ENCODE results near the gene PKHD1. TPM values are rescaled to one million over a fixed set of nuclear protein-coding genes. Genes with fewer than 3 reads are reported as not detected.

PKHD1 gene
- polyA plus RNA-seq, 1 donor = 27.5 TPM

- DNase-seq = no peak
Measured at GRCh38 chr6:52108128-52108527, 20.7 kb upstream of the PKHD1 start.

- no peak for DNase-seq
Measured at GRCh38 chr6:52106994-52107393, 19.6 kb upstream of the PKHD1 start.

GRCh38 chr6:52104979-52105378, 17.6 kb upstream of the PKHD1 start:
- no peak for DNase-seq

DNA sequence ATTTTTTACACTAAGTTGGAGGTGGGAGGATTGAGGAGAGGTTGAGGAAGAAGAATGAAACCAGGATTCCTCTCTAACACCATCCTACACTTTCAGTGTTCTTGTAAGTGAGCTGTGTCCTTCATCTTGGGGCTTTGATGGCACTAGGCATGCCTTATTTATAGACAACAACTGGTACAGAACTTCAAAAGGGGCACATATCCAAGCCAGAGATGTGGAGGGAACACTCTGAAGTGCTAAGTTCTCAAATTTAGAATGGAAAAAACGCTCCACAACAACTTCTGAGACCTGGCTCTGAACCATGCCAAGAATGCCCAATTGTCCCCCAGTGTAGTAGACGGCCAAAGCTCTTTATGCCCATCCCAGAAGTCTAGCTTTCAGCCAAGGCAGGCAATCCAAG, 16.2 kb upstream of the PKHD1 start:
- no peak for DNase-seq

- no peak for DNase-seq
Measured at GRCh38 chr6:52102405-52102804, 15.0 kb upstream of the PKHD1 start.

DNA sequence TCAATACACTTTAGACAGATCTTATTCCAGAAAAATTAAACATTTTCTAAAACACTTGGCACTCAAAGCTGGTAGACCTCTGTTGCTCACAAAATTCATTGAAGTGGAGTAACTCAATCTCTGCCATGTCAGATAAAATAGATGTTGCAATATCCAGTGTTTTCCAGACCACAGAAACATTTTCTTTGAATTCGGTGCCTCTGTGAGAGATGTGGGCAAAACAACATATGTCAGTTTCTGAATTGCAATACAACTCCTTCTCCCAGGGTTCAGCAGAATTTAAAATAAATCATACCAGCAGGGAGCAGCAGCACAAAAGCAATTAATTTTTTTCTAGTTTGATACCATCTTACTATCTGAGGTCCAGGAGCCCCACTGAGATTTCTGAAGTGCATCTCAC, 11.3 kb upstream of the PKHD1 start:
- DNase-seq = no peak

DNA sequence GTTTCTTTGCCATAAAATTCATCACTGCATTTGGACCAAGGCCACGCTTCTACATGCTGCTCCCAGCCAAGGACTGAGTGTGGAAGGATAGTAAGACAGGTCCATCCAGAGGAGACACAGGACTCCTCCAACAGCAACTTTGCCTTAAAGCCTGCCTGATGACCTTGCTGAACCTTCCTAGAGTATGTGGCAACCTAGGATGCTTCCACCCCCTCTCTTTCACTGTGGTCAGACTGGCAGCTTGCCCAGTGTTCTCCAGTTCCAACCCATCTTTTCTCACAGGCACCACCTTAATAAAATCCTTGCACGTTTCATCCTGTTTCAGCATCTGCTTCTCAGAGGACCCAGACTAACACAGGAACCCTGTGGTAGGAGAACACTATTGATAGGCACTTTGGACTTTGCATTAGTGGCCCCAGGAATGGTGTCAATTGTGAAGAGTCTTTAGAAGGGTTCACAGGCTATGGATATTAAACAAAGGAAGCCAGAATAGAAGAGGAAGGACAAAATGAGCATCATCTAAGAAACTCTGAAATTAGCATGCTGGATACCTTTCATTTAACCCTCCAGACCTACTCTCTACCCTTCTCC, 2.4 kb upstream of the PKHD1 start:
- DNase-seq = no peak

- no peak for DNase-seq
Measured at GRCh38 chr6:52086741-52087140, 672 bp downstream of the PKHD1 start.

GRCh38 chr6:52081237-52081636, 6.2 kb downstream of the PKHD1 start:
- DNase-seq = no peak

DNA sequence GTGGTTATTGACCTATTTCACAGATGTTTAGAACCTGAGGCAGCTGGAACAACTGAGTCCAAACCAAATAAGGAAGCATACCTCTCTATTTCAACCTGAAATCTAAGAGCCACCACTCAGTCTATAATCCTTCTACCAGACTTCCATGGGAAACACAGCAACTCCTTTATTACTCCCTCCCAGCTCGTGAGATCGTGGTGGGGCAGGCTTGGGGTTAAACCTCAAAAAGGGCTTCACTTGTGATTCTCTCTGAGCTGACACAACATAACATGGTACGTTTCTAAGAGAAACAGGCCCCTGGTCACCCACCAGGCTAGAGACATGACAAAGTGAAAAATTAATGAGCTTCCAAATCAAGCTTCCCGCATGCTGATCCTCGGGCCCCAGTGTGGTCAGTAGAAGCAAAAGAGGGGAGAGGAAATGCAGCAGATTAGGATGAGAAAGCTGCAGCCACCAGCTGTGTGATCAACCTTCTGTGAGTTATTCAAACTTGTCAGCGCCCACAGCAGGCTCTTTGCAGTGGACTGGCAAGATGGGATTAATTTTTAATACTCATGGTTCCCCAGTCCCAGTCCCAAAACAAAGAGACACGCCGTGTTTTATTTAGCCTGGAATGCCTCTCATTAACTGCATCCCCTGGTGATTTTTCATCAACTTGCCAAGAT, 9.3 kb downstream of the PKHD1 start:
- DNase-seq = no peak

DNA sequence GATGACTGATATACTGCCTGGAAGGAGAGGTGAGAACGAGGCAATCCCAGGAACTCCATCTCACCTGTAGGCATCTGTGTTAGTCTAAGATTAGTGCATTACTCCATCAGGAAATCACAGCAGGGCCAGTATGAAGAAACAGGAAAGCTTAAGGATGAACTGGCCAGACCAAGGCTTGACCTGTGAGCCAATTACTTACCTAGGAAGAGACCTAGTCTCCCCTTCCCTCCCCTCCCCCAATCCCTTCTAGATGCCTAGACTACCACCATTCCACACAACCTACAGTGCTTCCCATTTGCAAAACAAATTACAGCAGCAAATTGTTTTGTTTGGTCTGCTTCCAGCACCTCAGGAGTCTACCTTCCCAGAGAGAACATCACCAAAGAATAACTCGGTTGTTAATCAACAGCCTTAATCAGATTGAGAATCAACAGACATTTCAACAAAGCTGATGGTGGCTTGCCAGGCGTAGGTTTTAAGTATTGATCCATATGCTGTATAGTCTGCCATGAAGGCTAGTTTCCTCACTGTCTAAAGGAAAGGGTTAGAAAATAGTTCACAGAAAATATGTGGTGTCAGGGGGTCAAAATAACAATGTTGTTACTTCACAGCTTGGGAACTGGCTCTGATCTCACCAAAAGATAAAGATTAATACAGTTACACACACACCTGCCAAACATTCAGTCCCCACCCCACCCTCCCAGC, 10.1 kb downstream of the PKHD1 start:
- DNase-seq = no peak

DNA sequence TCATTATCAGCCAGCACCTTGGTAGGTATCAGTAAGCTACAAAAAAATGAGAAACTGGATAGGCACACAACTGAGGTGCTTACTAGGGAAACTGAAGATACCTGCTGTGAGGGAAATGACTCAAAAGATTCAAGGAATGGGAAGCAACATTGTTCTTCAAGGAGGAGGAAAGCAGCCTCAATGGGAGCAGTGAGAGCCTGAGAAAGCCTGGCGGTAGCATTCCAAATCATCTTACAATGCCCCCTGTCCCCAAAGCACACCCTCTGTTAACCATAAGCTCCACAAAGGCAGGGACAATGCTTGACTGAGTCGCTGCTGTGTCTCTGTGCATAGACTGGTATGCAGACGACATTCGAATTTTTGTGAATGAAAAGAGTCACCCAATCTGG, 10.6 kb downstream of the PKHD1 start:
- no peak for DNase-seq

GRCh38 chr6:52074716-52075115, 12.7 kb downstream of the PKHD1 start:
- DNase-seq = no peak

DNA sequence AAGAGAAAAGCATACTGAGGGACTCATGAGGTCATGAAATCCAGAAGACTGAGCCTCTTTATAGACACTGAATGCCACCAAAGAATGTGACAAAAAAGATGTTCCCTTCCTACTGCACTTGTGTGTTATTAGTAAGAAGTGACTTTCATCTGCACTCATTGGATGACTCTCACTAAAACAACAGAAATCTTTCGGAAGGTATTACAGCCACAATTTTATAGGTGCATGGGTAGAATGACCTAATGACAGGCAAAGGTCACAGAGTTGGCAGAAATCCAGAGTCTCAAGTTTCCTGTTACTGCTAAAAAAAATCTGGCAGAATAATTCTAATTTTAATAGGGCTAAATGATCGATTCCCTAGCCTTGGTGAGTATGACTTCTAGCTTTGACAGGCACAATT, 13.3 kb downstream of the PKHD1 start:
- DNase-seq = no peak

- DNase-seq = no peak
Measured at GRCh38 chr6:52065621-52066020, 21.8 kb downstream of the PKHD1 start.

DNA sequence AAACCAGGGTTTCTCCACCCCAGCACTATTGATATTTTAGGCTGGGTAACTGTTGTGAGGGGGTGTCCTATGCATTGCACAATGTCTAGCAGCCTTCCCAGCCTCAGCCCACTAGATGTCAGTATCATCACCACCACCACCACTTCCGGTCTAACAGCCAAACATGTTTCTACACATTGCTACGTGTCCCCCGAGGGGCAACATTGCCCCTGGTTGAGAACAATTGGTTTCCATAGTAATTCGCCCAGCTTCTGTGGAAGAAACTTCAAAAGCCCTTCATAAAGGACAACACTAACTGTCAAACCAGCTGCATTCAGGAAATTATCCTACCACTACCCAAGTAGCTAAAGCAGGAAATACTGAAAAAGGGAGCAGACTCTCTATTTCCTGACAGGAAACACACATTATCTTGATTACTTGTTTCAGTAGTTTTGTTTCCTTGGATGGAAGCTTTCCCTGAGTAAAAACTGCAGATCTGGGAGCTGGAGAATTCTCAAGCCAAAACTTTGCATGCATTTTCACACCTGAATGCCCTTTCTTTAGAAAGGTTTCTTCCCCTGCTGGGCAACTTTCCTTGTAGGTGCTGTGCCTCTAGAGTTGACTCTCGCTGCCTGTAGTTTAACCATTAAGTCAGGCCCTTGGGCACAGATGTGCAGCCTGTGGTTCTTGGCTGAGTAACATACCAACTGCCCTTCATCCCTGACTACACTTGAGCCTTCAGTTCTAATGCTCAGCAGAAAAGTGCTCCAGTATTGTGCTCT, 23.6 kb downstream of the PKHD1 start:
- no peak for DNase-seq

- no peak for DNase-seq
Measured at GRCh38 chr6:52061481-52061880, 25.9 kb downstream of the PKHD1 start.

- no peak for DNase-seq
Measured at GRCh38 chr6:52059821-52060220, 27.6 kb downstream of the PKHD1 start.

DNA sequence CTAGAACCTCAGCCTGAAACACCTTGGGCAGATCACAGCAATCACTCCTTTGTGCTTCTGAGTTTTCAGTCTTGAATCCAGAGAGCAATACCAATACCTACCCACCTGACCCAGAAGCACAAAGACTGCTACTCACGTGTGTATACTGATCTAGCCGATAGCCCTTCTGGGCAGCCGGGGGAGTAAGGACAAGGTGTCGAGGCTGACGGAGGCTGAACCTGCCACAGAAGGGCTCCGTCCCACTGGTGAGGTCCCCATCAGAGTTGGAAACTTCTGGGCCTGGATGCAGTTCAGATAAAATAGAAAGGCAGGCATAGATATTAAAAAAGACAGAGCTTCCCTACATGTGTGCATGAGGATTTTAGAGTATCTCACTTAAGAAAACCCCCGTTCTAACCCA, 32.0 kb downstream of the PKHD1 start:
- DNase-seq = no peak

DNA sequence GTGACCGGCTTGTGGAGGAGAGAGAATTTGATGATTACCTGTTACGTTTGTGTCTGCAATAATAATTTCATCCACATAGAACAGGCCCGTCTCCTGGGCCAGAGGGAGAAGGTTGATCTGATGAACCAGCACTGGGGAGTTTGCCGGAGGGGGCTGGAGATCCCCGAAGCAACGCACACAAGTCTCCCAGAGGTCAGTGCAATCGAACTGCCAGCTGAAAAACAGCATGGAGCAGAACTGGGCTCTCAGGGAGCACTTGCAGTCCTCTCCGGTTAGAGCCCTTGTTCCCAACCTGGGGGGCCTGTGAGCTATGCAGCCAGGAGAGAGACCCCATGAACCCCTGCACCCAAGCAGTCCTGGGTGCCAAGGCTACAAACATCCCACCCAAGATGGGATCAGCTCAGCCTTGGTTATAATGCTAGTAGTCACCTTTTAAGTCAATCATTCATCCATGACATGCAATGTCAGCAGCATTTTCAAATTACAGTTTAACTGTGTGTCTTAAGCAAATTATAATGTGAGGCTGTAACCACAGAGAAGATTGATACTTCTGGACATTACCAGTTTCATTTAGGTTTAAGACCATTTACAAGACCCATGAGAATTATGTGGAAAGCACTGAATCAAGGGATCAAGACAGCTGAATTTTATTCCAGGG, 34.2 kb downstream of the PKHD1 start:
- DNase-seq = no peak

- DNase-seq = no peak
Measured at GRCh38 chr6:52050051-52050405, 37.4 kb downstream of the PKHD1 start.

DNA sequence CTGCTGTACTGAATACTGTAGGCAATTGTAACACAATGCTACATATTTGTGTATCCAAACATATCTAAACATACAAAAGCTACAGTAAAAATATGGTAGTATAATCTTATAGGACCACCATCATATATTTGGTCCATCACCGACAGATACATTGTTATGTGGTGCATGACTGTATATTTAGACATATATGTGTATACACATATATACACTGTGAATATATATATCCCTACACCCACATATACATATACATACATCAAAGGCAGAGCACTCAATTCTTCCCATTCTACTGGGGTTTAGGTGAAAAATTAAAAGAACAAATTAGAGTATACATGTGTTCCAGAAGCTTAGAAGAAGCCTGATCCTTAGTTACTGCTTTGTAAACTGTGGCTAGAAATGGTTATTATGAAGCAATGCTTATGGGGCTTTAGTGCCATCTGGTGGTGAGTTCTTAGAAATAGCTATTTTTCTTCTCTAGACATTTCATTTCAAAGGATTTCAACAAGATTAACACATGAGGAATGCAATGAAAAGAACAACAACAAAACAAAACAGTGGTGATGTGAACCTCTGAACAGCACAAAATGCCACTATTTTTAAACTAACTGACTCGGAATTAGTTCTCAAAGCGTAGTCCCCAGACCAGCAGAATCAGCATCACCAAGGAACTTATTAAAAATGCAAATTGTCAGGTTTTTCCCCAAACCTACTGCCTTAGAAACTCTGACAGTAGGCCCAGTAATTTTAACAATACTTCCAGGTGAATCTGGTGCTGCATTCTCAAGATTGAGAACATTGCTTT, 38.0 kb downstream of the PKHD1 start:
- DNase-seq = peak; percentile 53

Measured in left kidney (tissue), 2 donors.